Skin of body (tissue), 2 donors: ENCODE measurements around the gene DMD. TPM values are rescaled to one million over a fixed set of nuclear protein-coding genes. Genes with fewer than 3 reads are reported as not detected.

ENCODE experiments used
- DNase-seq: peaks from one replicate; lab custom pipeline; 2025; lab: John Stamatoyannopoulos, UW
- total RNA-seq: library from RNA; depleted of rRNA; stranded (reverse); fragments of >200 nt; gene quantifications from one replicate; pipeline ENCODE4 v1.2.3, GENCODE V29; 2014

DMD gene
- total RNA-seq, 1 donor from 2014 or later: 87.0 TPM

- DNase-seq: no peak
These were observed 1317.8 kb downstream of the DMD start for GRCh38 chrX:31893525-31893924.

GRCh38 chrX:31889088-31889487 is 1322.3 kb downstream of the DMD start:
- no peak for DNase-seq

GRCh38 chrX:31884535-31884934 is 1326.8 kb downstream of the DMD start:
- DNase-seq: no peak

- peak; percentile 0 for DNase-seq
These were observed 1339.3 kb downstream of the DMD start for GRCh38 chrX:31872007-31872406.

GRCh38 chrX:31870267-31870666 is 1341.1 kb downstream of the DMD start:
- no peak for DNase-seq

- DNase-seq: no peak
These were observed 1350.7 kb downstream of the DMD start for GRCh38 chrX:31860686-31861085.

GRCh38 chrX:31858915-31859314 is 1352.4 kb downstream of the DMD start:
- DNase-seq: no peak

- no peak for DNase-seq
These were observed 1356.6 kb downstream of the DMD start for GRCh38 chrX:31854716-31855115.

GRCh38 chrX:31851761-31852160 is 1359.6 kb downstream of the DMD start:
- DNase-seq: no peak

GRCh38 chrX:31847773-31848172 is 1363.6 kb downstream of the DMD start:
- DNase-seq: no peak

GRCh38 chrX:31845003-31845402 is 1366.3 kb downstream of the DMD start:
- no peak for DNase-seq

- no peak for DNase-seq
These were observed 1372.7 kb downstream of the DMD start for GRCh38 chrX:31838617-31839016.

GRCh38 chrX:31837445-31838049 is 1373.8 kb downstream of the DMD start:
- no peak for DNase-seq

- no peak for DNase-seq
These were observed 1374.9 kb downstream of the DMD start for GRCh38 chrX:31836479-31836878.

- no peak for DNase-seq
These were observed 1379.1 kb downstream of the DMD start for GRCh38 chrX:31832263-31832662.

GRCh38 chrX:31820430-31821210 is 1390.7 kb downstream of the DMD start:
- DNase-seq: no peak

GRCh38 chrX:31819455-31819854 is 1391.9 kb downstream of the DMD start:
- DNase-seq: no peak

- DNase-seq: no peak
These were observed 1400.2 kb downstream of the DMD start for GRCh38 chrX:31811106-31811505.

GRCh38 chrX:31808357-31808756 is 1403.0 kb downstream of the DMD start:
- no peak for DNase-seq

GRCh38 chrX:31807165-31807564 is 1404.2 kb downstream of the DMD start:
- DNase-seq: no peak

GRCh38 chrX:31805781-31806180 is 1405.6 kb downstream of the DMD start:
- no peak for DNase-seq

- DNase-seq: no peak
These were observed 1411.1 kb downstream of the DMD start for GRCh38 chrX:31800219-31800618.

GRCh38 chrX:31796624-31797023 is 1414.7 kb downstream of the DMD start:
- no peak for DNase-seq
